Neural cell (in vitro differentiated cells): ENCODE measurements around the gene MAS1. TPM values are rescaled to one million over a fixed set of nuclear protein-coding genes. Genes with fewer than 3 reads are reported as not detected.

ENCODE experiments used
- H2AFZ ChIP-seq: fragments of 200-600, 300-800 bp; sonication (generic), shearing (Covaris generic); 2 replicates; pipeline ENCODE4 v1.6.0; 2014; ENCODE audit warnings: low read depth, mild to moderate bottlenecking, antibody characterized with exemption, low read length, moderate library complexity
- H3F3A ChIP-seq: fragments of 200-600 bp; shearing (Covaris generic); 2 replicates; pipeline ENCODE4 v1.6.1; 2016; ENCODE audit warnings: mild to moderate bottlenecking, moderate library complexity, mixed read lengths, antibody characterized with exemption, low read length; ENCODE audit not compliant: insufficient read depth, poor library complexity, severe bottlenecking
- H3K27ac ChIP-seq: fragments of 200-600, 300-800 bp; sonication (generic), shearing (Covaris generic); 2 replicates; pipeline ENCODE4 v1.5.1; 2014; ENCODE audit warnings: mild to moderate bottlenecking, low read length, moderate library complexity
- H3K27me3 ChIP-seq: fragments of 300-800, 200-600 bp; sonication (generic), shearing (Covaris generic); 2 replicates; pipeline ENCODE4 v1.6.0; 2014; ENCODE audit warnings: mild to moderate bottlenecking, low read depth, low read length, moderate library complexity; ENCODE audit not compliant: insufficient read depth
- H3K36me3 ChIP-seq: fragments of 300-800, 200-600 bp; sonication (generic), shearing (Covaris generic); 2 replicates; pipeline ENCODE4 v1.5.1; 2014; ENCODE audit warnings: mild to moderate bottlenecking, antibody characterized with exemption, low read length, moderate library complexity; ENCODE audit not compliant: insufficient read depth
- H3K4me2 ChIP-seq: fragments of 300-800, 200-600 bp; sonication (generic), shearing (Covaris generic); 2 replicates; pipeline ENCODE4 v1.6.0; 2014; ENCODE audit warnings: mild to moderate bottlenecking, low read length
- H3K4me3 ChIP-seq: fragments of 300-800, 200-600 bp; sonication (generic), shearing (Covaris generic); 2 replicates; pipeline ENCODE4 v1.5.1; 2014; ENCODE audit warnings: mild to moderate bottlenecking, low read length, moderate library complexity
- H3K79me2 ChIP-seq: fragments of 200-600 bp; shearing (Covaris generic); replicated peaks from 2 replicates; pipeline ENCODE4 v1.6.0; 2014; ENCODE audit warnings: mild to moderate bottlenecking, low read length, moderate library complexity; ENCODE audit not compliant: insufficient read depth
- H3K9ac ChIP-seq: fragments of 300-800, 200-600 bp; sonication (generic), shearing (Covaris generic); 2 replicates; pipeline ENCODE4 v1.6.1; 2016; ENCODE audit warnings: mild to moderate bottlenecking, low read length, mixed read lengths
- H3K9me2 ChIP-seq: fragments of 200-600 bp; shearing (Covaris generic); 2 replicates; pipeline ENCODE4 v1.6.1; 2016; ENCODE audit warnings: mild to moderate bottlenecking, low read length, mixed read lengths; ENCODE audit not compliant: insufficient read depth
- H3K9me3 ChIP-seq: fragments of 200-600, 300-800 bp; sonication (generic), shearing (Covaris generic); 2 replicates; pipeline ENCODE4 v1.6.1; 2016; ENCODE audit warnings: mild to moderate bottlenecking, mixed run types, low read length, moderate library complexity, mixed read lengths
- H4K20me1 ChIP-seq: fragments of 200-600 bp; shearing (Covaris generic); 2 replicates; pipeline ENCODE4 v1.6.1; 2016; ENCODE audit warnings: mild to moderate bottlenecking, mixed run types; ENCODE audit not compliant: insufficient read depth
- CTCF ChIP-seq: fragments of 450-650 bp; IDR thresholded peaks from 2 replicates; pipeline ENCODE4 v1.5.1; 2014; ENCODE audit warnings: antibody characterized with exemption, mild to moderate bottlenecking, moderate library complexity; ENCODE audit not compliant: poor library complexity, severe bottlenecking
- EP300 ChIP-seq: fragments of 450-650 bp; conservative IDR thresholded peaks from 2 replicates; pipeline ENCODE4 v1.6.1; 2014; ENCODE audit warnings: antibody characterized with exemption, mild to moderate bottlenecking, moderate library complexity; ENCODE audit not compliant: poor library complexity, severe bottlenecking
- EZH2 ChIP-seq: fragments of 200-600, 300-800 bp; shearing (Covaris generic), sonication (generic); IDR thresholded peaks from 2 replicates; pipeline ENCODE4 v1.6.1; 2014; ENCODE audit warnings: antibody characterized with exemption, low read length, borderline replicate concordance, mild to moderate bottlenecking; ENCODE audit not compliant: insufficient read depth, poor library complexity, severe bottlenecking
- MXI1 ChIP-seq: fragments of 450-650 bp; conservative IDR thresholded peaks from 2 replicates; pipeline ENCODE4 v1.6.1; 2014; ENCODE audit warnings: antibody characterized with exemption, mild to moderate bottlenecking; ENCODE audit not compliant: poor library complexity, severe bottlenecking
- POLR2AphosphoS5 ChIP-seq: IDR thresholded peaks from 2 replicates; pipeline ENCODE4 v1.6.1; 2012
- RAD21 ChIP-seq: fragments of 450-650 bp; conservative IDR thresholded peaks from 2 replicates; pipeline ENCODE4 v1.6.1; 2014; ENCODE audit warnings: antibody characterized with exemption, mild to moderate bottlenecking, moderate library complexity
- REST ChIP-seq: IDR thresholded peaks from 2 replicates; pipeline ENCODE4 v1.6.1; 2012; ENCODE audit warnings: borderline replicate concordance
- SMC3 ChIP-seq: fragments of 450-650 bp; conservative IDR thresholded peaks from 2 replicates; pipeline ENCODE4 v1.6.1; 2014; ENCODE audit warnings: antibody characterized with exemption, mild to moderate bottlenecking, moderate library complexity; ENCODE audit not compliant: poor library complexity
- TAF1 ChIP-seq: IDR thresholded peaks from 2 replicates; pipeline ENCODE4 v1.6.1; 2012; ENCODE audit warnings: low read depth
- polyA plus RNA-seq: library from polyadenylated mRNA; depleted of rRNA; stranded (reverse); fragments of >200 nt; gene quantifications from 2 replicates; pipeline ENCODE4 v1.2.3, GENCODE V29; 2014

MAS1 gene
- polyA plus RNA-seq, 1 donor from 2014 or later, result not detected

- H4K20me1 ChIP-seq, result no peaks in the 10 kb centered on the region
- TF ChIP-seq MXI1 (no peak), RAD21 (no peak), EZH2 (no peak), EP300 (no peak), CTCF (no peak), POLR2AphosphoS5 (no peak), REST (no peak), SMC3 (no peak), TAF1 (no peak)
- H3K4me3 ChIP-seq, result no peak overlapping the region
- no peak overlapping the region for H3K9ac ChIP-seq
- H3K9me2 ChIP-seq, result no peaks in the 10 kb centered on the region
- H3K36me3 ChIP-seq, result no peaks in the 10 kb centered on the region
- no peak overlapping the region for H3K4me2 ChIP-seq
- H3K27me3 ChIP-seq, result no peaks in the 10 kb centered on the region
- no peaks in the 10 kb centered on the region for H3F3A ChIP-seq
- no peak overlapping the region for H3K27ac ChIP-seq
- no peaks in the 10 kb centered on the region for H3K79me2 ChIP-seq
- H2AFZ ChIP-seq, result no peak overlapping the region
- H3K9me3 ChIP-seq, result no peaks in the 10 kb centered on the region
Measured at GRCh38 chr6:159854959-159855358, 35.8 kb upstream of the MAS1 start.

GRCh38 chr6:159858259-159858658 lies 32.5 kb upstream of the MAS1 start:
- TF ChIP-seq EP300, result no peak
- TF ChIP-seq CTCF, result no peak
- no peak for TF ChIP-seq TAF1
- no peak for TF ChIP-seq SMC3
- no peak for TF ChIP-seq POLR2AphosphoS5
- TF ChIP-seq RAD21, result no peak
- TF ChIP-seq EZH2, result no peak
- TF ChIP-seq REST, result no peak
- no peak for TF ChIP-seq MXI1
- Histone ChIP-seq H3K27ac (no peak overlapping the region), H3F3A (no peaks in the 10 kb centered on the region), H3K9ac (no peak overlapping the region), H3K4me2 (no peak overlapping the region), H3K36me3 (no peaks in the 10 kb centered on the region), H2AFZ (no peak overlapping the region), H3K27me3 (no peaks in the 10 kb centered on the region), H3K9me2 (no peaks in the 10 kb centered on the region), H4K20me1 (no peaks in the 10 kb centered on the region), H3K79me2 (no peaks in the 10 kb centered on the region), H3K4me3 (no peak overlapping the region), H3K9me3 (no peaks in the 10 kb centered on the region)
